ENCODE results near the gene HBS1L. TPM values are rescaled to one million over a fixed set of nuclear protein-coding genes. Genes with fewer than 3 reads are reported as not detected.

The HBS1L gene
- total and polyA plus RNA-seq, 2 of the 4 experiments (the other 2 are of a cell fraction) = 45.1 to 120 TPM

DNA sequence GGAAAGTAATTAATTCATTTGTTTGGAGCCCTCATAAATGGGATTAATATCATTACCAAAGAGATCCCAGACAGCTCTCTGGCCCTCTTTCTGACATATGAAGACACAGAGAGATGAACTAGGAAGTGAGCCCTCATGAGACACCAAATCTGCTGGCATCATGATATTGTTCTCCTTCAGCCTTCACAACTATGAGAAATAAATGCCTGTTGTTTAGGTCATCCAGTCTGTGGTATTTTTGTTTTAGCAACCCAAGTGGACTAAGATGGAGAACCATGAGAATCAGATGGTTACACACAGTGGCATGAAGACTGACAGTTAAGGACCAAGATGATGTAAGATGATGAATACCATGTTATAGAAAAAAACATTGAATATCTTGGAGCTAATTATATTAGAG, 16.9 kb upstream of the HBS1L start:
- no TSS peak for BruUV-seq (replicated peaks)
- H3K27ac ChIP-seq (ENCODE audit: insufficient read depth, low read length) = no peak overlapping the region
- H3K14ac ChIP-seq (replicated peaks; ENCODE audit: low read depth, low read length) = no peak overlapping the region
- ChIA-PET CTCF (no interaction called here), POLR2A (ENCODE audit: unreplicated experiment) (no interaction called here)
- ATAC-seq (ENCODE audit: low read depth) (no peak), DNase-seq (no peak)
- no peak overlapping the region for H2AK9ac ChIP-seq (replicated peaks; ENCODE audit: low read depth, low read length, poor library complexity)
- no peak overlapping the region for H2BK15ac ChIP-seq (ENCODE audit: low read depth, low read length)
- H3K4ac ChIP-seq (ENCODE audit: low read depth, low read length) = no peak overlapping the region
- H3K9me1 ChIP-seq (ENCODE audit: insufficient read depth, low read length) = no peaks in the 10 kb centered on the region
- no peak overlapping the region for H2BK5ac ChIP-seq (ENCODE audit: low read depth, low read length, poor library complexity, severe bottlenecking)
- no peak overlapping the region for H3K23ac ChIP-seq (ENCODE audit: low read depth, low read length)
- dilution Hi-C loops (cut with HindIII; ENCODE audit: low sequenced_read_pairs, unreplicated experiment) (no loop called here), in situ Hi-C loops (cut with MboI; ENCODE audit: low sequenced_read_pairs) (no loop called here), intact Hi-C loops (cut with micrococcal nuclease) (no loop called here)
- H3K18ac ChIP-seq (ENCODE audit: low read depth, low read length) = no peak overlapping the region
- no peak overlapping the region for H3K56ac ChIP-seq (ENCODE audit: extremely low read depth, insufficient read depth, low read length)
- no peak overlapping the region for H2AK5ac ChIP-seq (ENCODE audit: low read depth, low read length)
- H2BK120ac ChIP-seq (ENCODE audit: low read depth, low read length) = no peak overlapping the region
- H3K79me1 ChIP-seq (ENCODE audit: low read depth in 1 of 2, low read length in 2 of 2) = no peaks in the 10 kb centered on the region
- no peaks in the 10 kb centered on the region for H3K36me3 ChIP-seq (ENCODE audit: control insufficient read depth, insufficient read depth, low read length)
- H3K9ac ChIP-seq (ENCODE audit: low read depth, low read length) = no peak overlapping the region
- no peak overlapping the region for H4K8ac ChIP-seq (ENCODE audit: low read depth in 2 of 2, low read length in 2 of 2)
- no peak overlapping the region for H3K4me3 ChIP-seq (ENCODE audit: insufficient read depth, low read depth, low read length)
- peaks cover 5% of the 10 kb centered on the region for H3K27me3 ChIP-seq (ENCODE audit: control insufficient read depth, insufficient read depth, low read length)
- no peaks in the 10 kb centered on the region for H3K9me3 ChIP-seq (ENCODE audit: control insufficient read depth, insufficient read depth, low read length)
- no peak overlapping the region for H4K5ac ChIP-seq (ENCODE audit: low read depth, low read length)
- no peak overlapping the region for H2AFZ ChIP-seq (replicated peaks; ENCODE audit: low read length, poor library complexity)
- H3K4me1 ChIP-seq (ENCODE audit: control insufficient read depth, insufficient read depth, low read length) = no peaks in the 10 kb centered on the region
- TF ChIP-seq MAFK (IDR thresholded peaks at IDR 0.05; ENCODE audit: low read depth, low read length) = no peak
- TF ChIP-seq CEBPB (IDR thresholded peaks at IDR 0.05; ENCODE audit: low read depth, low read length) = no peak
- no peak for TF ChIP-seq RFX5 (IDR thresholded peaks at IDR 0.05; ENCODE audit: low read depth, low read length)
- no peak for TF ChIP-seq CTCF (conservative IDR thresholded peaks at IDR 0.05; ENCODE audit: low read depth, low read length)
- no peak for TF ChIP-seq FOS (IDR thresholded peaks at IDR 0.05; ENCODE audit: low read depth, low read length)
- no peak for TF ChIP-seq RAD21 (IDR thresholded peaks at IDR 0.05; ENCODE audit: low read length)
- TF ChIP-seq MXI1 (IDR thresholded peaks at IDR 0.05; ENCODE audit: borderline replicate concordance, low read depth, low read length) = no peak
- TF ChIP-seq ELK1 (IDR thresholded peaks at IDR 0.05; ENCODE audit: borderline replicate concordance, low read depth, low read length) = no peak
- TF ChIP-seq, protein P1, sequence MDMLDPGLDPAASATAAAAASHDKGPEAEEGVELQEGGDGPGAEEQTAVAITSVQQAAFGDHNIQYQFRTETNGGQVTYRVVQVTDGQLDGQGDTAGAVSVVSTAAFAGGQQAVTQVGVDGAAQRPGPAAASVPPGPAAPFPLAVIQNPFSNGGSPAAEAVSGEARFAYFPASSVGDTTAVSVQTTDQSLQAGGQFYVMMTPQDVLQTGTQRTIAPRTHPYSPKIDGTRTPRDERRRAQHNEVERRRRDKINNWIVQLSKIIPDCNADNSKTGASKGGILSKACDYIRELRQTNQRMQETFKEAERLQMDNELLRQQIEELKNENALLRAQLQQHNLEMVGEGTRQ (IDR thresholded peaks at IDR 0.05; ENCODE audit: low read depth, low read length) = no peak
- no peak for TF ChIP-seq RCOR1 (IDR thresholded peaks at IDR 0.05; ENCODE audit: insufficient replicate concordance, low read length)
- no peak for TF ChIP-seq NFE2L2 (IDR thresholded peaks at IDR 0.05; ENCODE audit: low read depth, low read length)
- TF ChIP-seq MAZ (IDR thresholded peaks at IDR 0.05; ENCODE audit: borderline replicate concordance, low read depth, low read length) = no peak
- no peaks in the 10 kb centered on the region for H4K20me1 ChIP-seq (ENCODE audit: insufficient read depth, low read length)
- H3K4me2 ChIP-seq (ENCODE audit: low read depth, low read length) = no peak overlapping the region
- H4K91ac ChIP-seq (ENCODE audit: insufficient read depth, low read depth, low read length) = no peak overlapping the region
- no peak overlapping the region for H2BK20ac ChIP-seq (ENCODE audit: low read depth, low read length)

Data from IMR-90 (cell line).